Limb (tissue), 2 donors: ENCODE measurements around the gene RNF126.

Experiments
- DNase-seq, 2 donors: peaks; one replicate each; pipeline ENCODE4 v3.0.0-alpha.2; 2016; ENCODE audit errors: extremely low spot score in 2 of 2

Gene RNF126

DNA sequence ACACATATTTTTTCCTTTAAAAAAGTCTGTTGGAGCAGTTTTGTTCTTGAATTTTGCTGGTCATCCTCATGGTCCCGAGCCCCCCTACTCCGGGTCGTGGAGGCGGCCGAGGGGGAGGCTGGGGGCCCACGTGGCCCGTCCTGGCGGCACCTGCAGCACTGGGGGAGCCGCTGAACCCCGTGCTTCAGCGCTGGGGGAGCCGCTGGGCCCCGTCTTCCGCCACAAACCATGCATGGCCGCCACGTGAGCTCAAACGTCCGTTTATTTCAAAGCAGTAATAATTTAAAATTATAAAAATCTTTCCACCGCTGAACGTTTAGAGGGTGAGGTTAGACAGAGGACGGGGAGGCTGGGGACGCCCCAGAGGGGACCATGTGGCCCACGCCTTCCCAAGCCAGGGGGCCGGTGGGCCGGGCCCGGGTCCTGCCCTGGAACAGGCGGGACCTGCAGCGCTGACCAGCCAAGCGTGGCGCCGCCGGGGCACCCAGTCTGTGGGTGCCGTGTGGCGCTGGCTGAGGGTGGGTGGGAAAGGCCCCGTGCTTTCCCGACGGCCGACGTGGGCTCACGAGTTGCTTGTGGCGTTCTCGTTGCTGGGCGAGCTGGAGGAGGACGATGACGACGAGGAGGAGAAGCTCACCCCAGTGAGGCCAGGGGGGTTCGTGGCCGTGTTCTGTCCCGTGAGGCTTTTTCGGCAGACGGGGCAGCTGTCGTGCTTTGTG, 15.3 kb downstream of the RNF126 start:
- DNase-seq, result no peak

DNA sequence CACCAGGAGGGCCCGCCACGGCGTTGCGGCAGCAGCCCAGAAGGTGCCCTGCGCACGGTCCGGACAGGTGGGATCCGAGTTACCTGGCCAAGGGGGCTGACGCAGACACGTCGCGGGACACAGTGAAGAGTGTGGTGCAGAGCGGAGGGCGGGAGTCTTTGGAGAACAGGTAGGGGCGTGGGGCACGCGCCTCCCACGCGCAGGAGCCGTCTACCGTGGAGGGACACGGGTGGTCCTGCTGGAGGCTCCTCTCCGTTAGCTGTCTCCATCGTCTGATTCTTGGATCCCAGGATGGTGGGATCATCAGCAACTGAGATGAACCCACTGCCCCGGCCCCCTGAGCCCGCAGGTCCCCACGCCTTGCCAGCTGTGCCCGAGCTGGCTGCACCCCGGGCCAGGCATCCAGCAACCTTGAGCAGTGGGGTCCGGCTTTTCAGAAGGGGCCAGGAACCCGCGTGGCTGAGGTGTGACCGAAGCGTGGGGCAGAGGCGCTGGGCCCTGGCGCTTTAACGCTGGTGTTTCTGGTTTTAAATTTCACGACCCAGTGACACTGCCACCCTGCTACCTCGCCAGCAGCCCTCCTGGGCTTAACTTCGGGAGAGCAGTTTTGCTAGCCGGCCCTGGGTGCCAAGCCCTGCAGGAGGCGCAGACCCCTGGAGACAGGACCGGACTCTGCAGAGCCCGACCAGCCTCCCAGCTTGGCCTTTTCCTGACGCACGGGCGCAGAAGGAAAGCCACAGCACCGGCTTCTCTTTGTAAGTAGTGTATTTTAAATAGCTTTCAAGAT, 16.0 kb downstream of the RNF126 start:
- no peak for DNase-seq

DNA sequence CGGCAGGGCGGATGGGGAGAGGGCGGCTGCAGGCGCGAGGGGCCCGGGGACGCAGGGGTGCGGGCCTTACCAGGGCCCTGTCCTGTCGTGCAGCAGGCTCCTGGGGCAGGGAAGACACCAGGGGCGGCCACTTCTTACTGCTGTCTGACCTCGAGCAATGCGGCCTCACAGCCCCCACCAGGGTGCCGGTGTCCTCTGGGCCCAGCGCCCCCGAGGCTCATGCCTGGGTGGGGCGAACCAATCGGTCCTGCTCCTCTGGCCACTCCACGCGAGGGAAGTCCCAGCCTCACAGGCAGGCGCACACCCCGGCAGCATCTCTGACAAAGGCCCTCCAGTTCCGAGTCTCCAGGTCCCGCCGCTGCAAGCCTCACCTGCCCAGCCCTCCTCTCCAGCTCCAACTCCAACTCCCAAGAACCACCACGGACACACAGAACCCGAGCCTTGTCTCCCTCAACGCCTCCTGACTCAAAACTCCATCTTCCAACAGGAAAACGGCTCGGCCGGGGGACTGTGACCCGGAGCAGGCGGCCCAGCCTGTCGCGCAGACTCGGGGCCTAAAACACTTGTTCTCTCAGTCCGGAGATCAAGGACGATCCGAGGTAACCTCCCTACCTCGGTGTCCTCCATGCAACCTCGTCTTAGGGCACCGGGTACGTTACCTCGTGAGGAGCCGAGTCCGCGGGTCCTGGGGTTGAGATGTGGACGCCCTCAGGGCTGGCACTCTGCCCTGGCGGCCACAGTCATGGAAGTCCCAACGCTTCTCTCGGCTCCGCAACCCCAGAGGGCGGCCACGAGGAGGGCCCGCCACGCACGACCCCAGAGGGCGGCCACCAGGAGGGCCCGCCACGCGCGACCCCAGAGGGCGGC, 16.9 kb downstream of the RNF126 start:
- no peak for DNase-seq

DNA sequence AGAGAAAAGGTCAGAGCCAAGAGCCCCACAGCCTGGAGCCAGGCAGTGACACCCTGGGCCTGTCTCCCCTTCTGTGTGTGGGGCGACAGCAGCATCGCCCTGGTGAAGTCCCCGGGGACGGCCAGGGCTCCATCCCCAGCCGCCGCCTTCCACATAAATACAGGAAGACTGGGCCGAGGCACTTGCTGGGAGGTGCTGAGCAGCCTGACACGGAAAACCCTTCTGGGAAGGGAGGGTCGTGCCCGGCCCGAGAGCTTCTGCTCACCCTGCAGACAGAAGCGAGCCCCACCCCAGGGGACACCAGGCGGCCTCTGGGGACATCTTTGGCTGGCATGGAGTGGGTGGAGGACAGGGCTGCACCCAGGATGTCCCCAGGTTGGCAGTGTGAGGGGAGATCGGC, 18.2 kb downstream of the RNF126 start:
- DNase-seq, result no peak

DNA sequence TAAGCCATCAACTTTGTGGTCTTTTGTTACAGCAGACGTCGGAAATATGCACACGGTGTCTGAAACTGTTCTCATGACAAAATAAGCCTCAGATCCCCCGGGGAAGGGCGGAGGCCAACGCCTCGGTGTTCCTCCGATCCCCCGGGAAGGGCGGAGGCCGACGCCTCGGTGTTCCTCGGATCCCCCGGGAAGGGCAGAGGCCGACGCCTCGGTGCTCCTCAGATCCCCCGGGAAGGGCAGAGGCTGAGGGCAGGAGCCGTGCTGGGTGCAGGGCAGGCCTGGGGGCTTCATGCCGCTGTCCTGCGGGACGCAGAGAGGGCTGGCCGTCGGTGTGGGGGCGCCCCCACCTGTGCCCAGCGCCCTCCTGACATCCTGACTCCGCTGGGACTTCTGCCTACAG, 18.7 kb downstream of the RNF126 start:
- no peak for DNase-seq

DNA sequence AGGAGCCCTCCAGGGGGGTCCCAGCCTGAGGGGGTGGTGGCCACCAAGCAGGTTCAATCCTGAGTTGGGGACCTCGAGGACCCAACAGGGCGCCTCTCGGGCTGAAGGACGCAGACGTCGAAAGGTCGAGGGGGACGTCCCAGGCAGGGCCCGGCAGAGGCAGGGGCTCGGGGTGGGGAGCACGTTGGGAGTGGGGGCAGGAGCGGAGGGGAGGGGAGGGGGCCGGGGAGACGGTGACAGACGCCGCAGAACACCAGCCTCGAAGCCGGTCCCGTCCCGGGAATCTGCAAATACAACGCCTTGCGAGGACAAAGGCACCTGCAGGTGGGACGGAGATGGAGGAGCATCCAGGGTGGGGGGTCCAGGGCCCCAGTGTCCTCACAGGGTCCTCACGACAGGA, 19.3 kb downstream of the RNF126 start:
- DNase-seq, result no peak

DNA sequence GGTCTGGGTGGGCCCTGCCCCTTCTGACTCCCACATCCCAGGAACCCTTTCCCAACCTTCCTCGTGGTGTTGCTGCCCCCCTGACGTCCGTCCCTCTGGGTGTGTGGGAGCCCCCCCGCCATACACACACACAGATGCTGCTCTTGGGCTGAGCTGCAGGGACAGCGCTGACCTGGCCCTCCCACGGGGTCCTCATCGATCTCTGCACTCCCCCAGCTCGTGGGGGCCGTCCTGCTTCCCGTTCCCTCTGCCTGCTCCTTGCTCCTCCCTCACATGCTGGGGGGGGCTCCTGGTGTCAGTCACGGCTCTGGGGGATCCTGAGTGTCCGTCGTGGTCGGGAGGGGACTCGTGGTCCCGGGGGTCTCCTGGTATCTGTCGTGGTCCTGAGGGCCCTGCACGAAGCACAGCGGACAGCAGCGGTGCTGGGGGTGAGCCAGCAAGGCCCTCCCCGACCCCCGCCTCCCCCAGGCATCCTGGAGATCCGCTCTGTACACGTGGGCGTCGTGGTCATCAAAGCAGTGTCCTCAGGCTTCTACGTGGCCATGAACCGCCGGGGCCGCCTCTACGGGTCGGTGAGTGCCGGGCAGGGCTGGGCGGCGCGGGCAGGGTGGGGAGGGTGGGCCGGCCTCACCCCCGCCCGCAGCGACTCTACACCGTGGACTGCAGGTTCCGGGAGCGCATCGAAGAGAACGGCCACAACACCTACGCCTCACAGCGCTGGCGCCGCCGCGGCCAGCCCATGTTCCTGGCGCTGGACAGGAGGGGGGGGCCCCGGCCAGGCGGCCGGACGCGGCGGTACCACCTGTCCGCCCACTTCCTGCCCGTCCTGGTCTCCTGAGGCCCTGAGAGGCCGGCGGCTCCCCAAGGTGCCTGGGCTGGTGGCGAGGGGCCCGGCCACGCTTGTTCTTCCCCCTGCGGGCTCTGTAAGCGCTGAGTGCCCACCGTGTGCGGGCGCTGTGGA, 20.0 kb downstream of the RNF126 start:
- no peak for DNase-seq

DNA sequence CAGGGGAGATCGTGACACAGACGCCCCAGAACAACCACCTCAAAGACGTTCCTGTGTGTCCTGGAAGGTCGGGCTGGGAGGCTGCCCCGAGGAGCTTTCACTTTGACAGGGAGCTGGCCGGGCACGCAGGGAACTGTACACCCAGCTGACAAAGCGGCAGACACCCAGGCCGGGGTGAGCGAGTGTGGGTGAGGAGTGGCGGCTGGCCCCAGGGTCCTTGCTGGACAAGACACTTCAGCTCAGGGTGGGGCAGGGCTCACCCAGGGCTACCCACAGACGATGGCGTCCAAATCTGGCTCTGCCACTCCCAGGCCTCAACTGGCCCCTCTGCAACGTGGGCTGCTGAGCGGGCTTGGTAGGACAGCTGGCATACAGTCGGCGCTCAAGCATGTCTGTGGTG, 21.3 kb downstream of the RNF126 start:
- DNase-seq, result no peak

DNA sequence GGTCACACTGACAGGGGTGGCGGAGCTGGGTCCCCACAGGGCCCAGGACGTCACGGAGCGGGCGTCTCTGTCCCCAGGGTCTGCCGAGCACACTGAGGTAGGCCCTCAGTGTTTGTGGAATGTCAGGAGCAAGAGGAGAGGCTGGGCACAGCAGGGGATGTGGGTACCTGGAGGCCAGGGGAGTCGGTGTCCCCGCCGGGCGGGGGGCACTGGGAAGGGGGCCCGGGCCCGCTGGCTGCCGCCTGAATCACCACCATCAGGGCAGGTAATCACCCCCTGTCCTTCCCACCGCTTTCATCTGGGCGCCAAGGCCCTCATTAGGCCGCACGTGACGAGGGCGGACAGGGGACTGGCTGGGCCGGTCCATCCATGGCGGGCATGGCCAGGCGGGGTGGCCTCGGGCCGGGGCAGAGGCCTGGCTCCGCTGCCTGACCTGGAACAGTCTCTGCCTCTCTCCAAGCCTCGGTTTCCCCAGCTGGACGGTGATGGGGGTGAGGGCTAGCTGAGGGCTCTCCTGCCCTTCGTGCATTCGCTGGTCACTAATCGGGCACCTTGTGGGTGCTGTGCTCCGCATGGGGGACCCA, 22.3 kb downstream of the RNF126 start:
- no peak for DNase-seq

DNA sequence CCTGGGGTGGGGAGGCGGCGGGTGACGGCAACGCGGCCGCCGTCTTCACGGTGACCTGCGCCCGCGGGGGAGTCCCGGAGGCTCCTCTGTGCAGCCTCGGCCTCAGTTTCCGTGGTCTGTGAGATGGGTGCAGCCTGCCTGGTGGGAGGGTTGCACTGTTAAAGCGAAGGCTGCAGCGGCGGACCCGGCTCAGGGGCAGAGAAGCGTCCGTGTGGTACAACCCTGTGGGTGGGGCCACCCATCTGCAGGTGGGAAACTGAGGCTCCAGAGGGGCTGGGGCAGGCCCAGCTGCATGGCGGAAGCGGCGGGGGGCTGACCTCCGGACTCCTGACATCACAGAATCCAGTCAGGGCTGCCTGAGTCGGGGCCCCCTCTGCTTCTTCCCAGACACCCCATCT, 22.9 kb downstream of the RNF126 start:
- no peak for DNase-seq

DNA sequence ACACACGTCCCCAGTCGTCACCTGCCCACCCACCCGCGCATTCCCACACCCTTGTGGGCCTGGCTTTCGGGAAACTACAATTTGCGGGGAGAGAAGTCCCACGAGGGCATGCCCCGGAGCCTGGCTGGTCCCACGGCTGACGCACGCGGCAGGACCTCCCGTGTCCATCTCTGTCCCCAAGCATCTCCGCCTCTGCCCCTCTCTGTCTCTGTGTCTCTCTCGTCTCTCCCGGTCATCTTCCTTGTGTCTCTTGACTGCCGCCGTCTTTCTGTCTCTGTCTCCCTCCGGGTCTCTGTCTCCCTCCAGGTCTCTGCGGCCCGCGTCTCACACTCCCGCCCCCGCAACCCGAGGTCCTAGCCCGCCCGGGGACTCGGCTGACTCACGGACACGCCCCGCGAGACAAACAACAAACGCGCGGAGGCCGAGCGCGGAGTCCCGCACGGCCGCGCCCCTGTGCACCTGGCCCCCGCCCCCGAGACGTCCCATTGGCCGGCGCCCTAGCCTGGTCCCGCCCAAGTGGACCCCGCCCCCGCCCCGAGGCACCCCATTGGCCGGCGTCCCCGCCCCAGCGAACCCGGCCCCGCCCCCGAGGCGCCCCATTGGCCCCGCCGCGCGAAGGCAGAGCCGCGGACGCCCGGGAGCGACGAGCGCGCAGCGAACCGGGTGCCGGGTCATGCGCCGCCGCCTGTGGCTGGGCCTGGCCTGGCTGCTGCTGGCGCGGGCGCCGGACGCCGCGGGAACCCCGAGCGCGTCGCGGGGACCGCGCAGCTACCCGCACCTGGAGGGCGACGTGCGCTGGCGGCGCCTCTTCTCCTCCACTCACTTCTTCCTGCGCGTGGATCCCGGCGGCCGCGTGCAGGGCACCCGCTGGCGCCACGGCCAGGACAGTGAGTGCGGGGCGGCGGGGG, 23.5 kb downstream of the RNF126 start, which contains the start of gene FGF22:
FGF22 (plus strand) TSS at position 627 of the 908 bp plus-strand sequence; CDS start at position 674, 47 bp downstream.
- peak; percentile 69 to 97 for DNase-seq

DNA sequence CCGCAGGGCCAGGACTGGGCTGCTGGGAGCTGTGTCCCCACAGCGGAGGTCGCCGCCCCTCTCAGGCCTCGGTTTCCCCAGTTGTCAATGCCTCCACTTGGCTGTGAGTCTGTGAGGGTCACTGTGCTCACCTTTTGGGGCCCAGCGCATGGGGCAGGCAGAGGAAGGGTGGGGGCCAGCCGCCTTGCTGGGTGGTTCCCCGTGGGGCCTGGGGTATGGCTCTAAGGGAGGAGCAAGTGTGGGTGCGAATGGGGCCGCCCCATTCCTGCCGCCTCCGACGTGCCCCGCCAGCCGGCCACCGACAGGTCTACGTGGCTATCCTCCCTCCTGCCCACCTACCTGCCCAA, 24.1 kb downstream of the RNF126 start:
- no peak for DNase-seq

DNA sequence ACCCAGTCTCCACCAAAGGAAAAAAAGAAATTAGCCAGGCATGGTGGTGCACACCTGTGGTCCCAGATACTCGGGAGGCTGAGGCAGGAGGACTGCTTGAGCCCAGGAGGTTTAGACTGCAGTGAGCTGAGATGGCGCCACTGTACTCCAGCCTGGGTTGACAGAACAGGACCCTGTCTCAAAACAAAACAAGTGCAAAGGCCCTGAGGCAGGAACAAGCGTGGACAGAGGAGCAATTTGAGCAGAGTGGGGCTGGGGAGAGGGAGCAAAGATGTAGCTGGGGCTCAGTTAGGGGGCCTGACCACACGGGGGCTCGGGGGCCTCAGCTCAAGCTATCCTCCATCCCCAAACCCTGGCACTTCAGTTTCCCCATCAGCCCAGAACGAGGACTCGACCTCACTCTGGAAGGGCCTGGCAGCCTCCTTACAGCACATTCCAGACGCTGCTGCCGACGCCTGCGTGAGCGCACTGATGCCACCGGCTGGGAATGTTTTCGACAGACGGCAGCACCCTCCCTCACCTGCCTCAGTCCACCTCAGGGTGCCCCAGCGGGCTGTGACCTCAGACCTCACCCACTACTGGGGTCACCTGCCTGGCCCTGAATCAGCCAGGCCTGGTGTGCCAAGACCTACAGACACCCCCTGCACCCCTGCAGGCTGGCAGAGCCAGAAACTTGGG, 27.9 kb downstream of the RNF126 start:
- no peak for DNase-seq

DNA sequence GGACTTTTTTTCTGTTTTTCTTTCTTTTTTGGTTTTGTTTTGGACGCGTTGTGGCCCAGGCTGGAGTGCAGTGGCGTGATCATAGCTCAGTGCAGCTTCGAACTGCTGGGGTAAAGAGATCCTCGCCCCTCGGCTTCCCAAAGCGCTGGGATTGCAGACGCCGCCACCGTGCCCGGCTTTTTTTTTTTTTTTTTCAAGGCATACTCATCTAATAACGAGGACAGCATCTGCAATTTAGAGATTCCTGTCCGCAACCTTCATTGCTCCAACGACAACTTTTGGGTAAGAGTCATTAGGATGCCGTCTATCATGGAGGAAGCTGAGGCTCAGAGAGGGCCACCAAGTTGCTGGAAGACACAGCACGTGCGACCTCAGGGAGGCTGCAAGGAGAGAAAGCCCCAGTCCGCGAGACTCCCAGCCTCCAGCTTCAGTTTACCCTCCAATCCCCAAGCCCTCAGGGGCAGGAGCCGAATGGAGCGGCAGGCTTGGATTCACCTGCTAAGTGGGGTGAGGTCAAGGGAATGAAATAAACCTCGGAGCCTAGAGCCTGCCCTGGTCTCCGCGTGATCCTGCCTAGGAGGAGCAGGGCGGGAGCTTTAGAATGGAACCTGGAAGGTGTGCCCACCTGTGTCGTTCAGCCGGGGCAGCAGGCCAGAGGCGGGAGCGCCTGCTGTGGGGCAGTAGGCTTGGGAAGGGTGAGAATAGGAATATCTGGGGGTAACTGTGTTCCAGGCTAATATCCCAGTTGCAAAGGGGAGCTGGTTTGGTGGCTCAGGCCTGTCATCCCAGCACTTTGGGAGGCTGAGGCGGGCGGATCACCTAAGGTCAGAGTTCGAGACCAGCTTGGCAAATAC, 29.0 kb downstream of the RNF126 start:
- no peak for DNase-seq

DNA sequence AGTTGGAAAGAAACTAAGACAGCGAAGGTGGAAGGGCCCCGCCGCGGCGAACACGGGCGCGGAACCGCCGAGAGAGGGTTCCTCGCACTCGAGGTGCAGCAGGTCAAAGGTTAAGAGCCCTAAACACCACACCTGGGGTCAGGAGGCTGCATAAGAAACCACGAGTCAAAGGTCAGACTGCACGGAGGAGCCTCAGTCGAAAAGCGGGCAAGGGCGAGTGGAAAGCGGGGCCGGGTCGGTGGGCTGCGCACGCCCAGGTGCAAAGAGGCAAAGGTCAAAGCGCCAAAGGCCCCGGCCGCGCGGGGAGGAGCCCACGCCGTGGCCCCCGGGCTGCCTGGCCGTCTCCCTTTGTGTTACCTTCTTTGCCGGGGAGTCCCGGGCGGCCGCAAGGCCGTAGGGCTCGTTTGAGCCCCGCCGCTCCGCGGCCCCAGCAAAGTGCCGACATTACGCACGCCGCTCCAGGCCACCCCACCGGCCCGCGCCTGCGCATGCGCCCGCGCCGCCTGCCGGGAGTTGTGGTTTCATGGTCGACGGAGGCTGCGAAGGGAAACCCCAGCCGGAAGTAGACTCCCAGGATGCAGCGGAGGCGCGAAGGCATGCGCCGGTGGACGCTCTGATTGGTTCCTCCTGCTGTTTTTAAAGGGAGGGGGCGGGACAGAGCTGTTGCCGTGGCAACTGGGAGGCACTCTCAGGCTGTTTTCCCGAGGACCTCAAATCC, 29.8 kb downstream of the RNF126 start, which contains the start of gene POLRMT:
POLRMT (minus strand) TSS at position 470 of the 718 bp plus-strand sequence; CDS start at position 445, 25 bp downstream.
- DNase-seq, result peak; percentile 97

DNA sequence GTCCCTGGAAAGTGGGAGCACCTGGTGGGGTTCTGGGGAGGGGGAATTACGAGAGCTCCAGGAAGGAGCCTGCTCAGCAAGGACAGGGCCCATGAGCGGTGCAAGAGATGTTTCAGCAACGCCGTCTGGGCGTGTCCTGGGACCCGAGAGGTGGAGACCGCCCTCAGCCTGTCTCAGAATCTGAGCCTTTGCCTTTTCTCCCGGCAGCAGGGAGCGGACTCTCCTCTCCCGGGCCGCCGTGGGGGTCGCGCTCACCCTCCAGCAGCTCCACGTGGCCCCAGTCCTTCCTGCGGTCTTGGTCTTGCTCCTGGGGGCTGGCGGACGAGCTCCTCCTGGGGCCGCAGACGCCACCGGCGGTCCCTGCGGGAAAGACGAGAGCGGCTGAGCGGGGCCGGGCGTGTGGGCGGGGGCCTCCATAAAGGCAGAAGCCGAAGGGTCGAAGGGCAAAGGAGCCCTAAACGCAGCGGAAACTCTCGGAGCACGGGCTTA, 30.4 kb downstream of the RNF126 start:
- no peak for DNase-seq
